ENCODE results near the gene PRSS16.
"Not testable (repeated sequence)": the region's sequence is repeated elsewhere in the genome, so short reads cannot be mapped to it uniquely, and the experiment has no call there.

The PRSS16 gene

DNA sequence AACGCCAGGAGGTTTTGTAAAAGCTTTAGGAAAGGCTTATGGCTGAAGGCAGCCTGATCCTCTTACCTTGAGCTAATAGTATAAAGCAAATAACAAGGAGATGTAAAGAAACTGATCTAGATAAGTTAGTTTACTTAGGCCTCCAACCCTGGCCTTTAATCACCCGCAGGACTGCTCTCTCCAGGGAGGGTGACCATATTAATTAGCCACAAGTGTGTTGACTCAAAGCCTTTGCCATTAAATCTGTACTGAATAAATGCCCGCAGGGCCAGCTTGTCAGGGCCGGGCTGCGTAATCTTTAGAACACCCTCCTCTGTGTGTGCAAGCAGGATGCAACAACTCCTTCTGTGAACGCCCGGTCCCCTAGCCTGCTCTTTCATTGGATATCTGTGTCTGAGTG, 6.1 kb upstream of the PRSS16 start:
- in situ Hi-C loops (cut with MboI; ENCODE audit: low sequenced_read_pairs), result no loop called here

- in situ Hi-C loops (cut with MboI; ENCODE audit: low sequenced_read_pairs), result no loop called here
These were observed 4.8 kb upstream of the PRSS16 start for GRCh38 chr6:27242589-27243265.

GRCh38 chr6:27248783-27249182, 1.3 kb downstream of the PRSS16 start:
- in situ Hi-C loops (cut with MboI; ENCODE audit: low sequenced_read_pairs), result no loop called here

GRCh38 chr6:27250277-27251111, 3.0 kb downstream of the PRSS16 start:
- in situ Hi-C loops (cut with MboI; ENCODE audit: low sequenced_read_pairs), result no loop called here

DNA sequence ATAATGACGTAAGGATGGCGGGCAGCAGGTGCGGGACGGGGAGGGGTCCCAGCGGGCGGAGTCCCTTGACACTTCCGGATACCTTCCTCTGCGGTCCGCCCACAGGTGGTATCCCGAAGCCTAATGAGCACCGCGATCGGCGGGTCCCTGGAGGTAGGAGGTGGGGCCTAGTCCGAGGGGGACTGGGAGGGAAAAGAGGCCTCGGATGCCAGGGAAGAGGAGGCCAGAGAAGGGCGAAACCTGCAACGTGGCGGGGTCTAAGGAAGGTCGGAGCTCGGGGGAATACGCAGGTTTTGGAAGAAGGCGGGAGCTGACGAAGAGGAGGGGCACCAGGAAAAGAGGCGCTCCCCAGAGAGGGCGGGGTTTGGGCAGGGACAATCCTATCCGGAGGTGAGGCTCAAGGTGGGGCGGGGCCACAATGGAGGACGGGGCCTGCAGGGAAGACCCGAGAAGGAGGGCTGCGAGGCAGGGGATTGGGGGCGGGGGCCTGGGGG, 3.7 kb downstream of the PRSS16 start:
- in situ Hi-C loops (cut with MboI; ENCODE audit: low sequenced_read_pairs), result no loop called here

GRCh38 chr6:27251606-27252251, 4.2 kb downstream of the PRSS16 start:
- in situ Hi-C loops (cut with MboI; ENCODE audit: low sequenced_read_pairs), result no loop called here

- in situ Hi-C loops (cut with MboI; ENCODE audit: low sequenced_read_pairs), result no loop called here
These were observed 7.1 kb downstream of the PRSS16 start for GRCh38 chr6:27254566-27254965.

DNA sequence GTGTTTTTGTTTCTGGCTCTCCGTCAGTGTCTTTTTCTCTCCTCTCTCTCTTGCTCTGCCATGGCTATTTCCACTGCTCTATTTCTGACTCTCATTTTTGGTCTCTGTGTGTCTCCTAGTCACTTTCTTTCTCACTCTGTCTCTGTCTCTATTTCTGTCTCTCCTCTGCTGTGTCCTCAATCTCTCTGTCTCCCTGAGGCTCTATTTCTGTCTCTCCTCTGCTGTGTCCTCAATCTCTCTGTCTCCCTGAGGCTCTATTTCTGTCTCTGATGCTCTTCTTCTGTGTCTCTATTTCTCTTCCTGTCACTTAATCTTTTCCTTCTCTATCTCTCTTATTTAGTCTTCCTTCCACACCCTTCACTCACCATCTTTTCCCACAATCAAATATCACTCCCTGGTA, 8.4 kb downstream of the PRSS16 start:
- in situ Hi-C loops (cut with MboI; ENCODE audit: low sequenced_read_pairs), result no loop called here

GRCh38 chr6:27260369-27260768, 12.9 kb downstream of the PRSS16 start:
- in situ Hi-C loops (cut with MboI; ENCODE audit: low sequenced_read_pairs), result no loop called here

DNA sequence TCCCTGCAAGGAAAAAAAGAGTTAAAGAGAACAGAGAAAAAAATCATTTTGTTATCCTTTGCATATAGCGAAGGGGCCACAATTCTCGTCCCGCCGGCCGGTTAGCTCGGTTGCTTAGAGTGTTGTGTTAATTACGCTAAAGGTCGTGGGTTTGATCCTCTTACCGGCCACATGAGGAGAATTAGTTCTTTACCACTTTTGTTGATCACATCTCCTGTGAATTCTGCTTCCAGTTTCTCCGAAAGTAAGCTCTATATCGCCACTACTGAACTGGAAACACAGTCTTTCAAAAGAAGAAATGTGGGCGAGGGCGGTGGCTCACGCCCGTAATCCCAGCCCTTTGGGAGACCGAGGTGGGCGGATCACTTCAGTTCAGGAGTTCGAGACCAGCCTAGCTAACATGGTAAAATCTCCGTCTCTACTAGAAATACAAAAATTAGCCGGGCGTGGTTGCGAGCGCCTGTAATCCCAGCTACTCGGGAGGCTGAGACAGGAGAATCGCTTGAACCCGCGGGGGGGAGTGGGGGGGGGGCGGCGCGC, 13.4 kb downstream of the PRSS16 start:
- in situ Hi-C loops (cut with MboI; ENCODE audit: low sequenced_read_pairs), result no loop called here

- in situ Hi-C loops (cut with MboI; ENCODE audit: low sequenced_read_pairs), result no loop called here
These were observed 16.4 kb downstream of the PRSS16 start for GRCh38 chr6:27263886-27264285.

GRCh38 chr6:27267003-27267402, 19.5 kb downstream of the PRSS16 start:
- in situ Hi-C loops (cut with MboI; ENCODE audit: low sequenced_read_pairs), result not testable (repeated sequence)

GRCh38 chr6:27267857-27268434, 20.4 kb downstream of the PRSS16 start:
- in situ Hi-C loops (cut with MboI; ENCODE audit: low sequenced_read_pairs), result no loop called here

DNA sequence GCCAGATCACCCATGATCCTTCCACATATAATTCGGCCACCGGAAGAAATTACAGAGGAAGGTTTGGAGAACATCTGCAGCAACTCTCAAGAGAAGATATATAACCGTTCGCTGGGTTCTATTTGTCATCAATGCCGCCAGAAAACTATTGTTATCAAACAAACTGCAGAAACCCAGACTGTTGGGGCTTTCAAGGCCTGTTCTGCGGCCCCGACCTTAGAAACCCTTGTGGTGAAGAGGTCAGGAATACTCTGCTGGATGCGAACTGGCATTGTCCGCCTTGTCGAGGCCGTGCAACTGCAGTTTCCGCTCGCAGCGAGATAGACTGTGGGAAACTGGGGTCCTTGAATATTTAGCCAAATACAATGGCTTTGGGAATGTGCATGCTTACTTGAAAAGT, 21.3 kb downstream of the PRSS16 start:
- in situ Hi-C loops (cut with MboI; ENCODE audit: low sequenced_read_pairs), result no loop called here

DNA sequence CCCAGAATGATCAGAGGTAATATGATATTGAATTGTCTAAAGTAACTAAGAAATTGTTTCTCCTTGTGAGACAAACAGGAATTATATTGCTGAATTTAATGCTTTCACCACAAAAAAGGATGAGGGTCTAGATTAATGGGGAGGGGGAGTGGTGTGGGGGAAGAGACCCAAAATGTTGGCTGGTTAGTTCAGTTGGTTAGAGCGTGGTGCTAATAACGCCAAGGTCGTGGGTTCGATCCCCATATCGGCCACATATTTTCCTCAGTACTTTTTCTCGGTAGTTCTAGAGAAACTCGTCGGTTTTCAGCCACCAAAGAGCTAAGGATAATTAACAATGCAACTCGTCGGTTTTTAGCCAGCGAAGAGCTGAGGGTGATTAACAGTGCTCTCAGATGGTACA, 26.3 kb downstream of the PRSS16 start:
- in situ Hi-C loops (cut with MboI; ENCODE audit: low sequenced_read_pairs), result no loop called here

- in situ Hi-C loops (cut with MboI; ENCODE audit: low sequenced_read_pairs), result no loop called here
These were observed 27.8 kb downstream of the PRSS16 start for GRCh38 chr6:27275025-27275956.

- in situ Hi-C loops (cut with MboI; ENCODE audit: low sequenced_read_pairs), result no loop called here
These were observed 32.1 kb downstream of the PRSS16 start for GRCh38 chr6:27279513-27280063.

DNA sequence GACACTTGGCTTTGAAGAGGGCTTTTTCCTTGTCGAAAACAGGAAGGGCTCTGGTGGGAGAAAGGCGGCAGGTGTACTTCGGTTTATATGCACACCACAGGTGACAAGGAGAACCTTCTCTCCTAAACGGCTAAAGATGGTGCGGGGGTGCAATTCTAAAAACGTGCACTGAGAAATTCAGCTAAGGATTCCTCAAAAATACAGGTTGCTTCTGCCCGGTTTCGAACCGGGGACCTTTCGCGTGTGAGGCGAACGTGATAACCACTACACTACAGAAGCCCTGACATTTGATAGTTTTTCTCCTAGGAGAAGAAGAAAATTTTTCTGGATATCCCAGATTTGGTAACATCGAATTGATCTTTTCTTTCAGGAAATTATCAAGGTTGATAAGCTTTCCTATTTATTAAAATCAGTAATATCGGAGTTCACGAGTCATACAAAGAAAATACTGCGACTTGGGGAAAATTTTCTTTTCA, 32.6 kb downstream of the PRSS16 start:
- in situ Hi-C loops (cut with MboI; ENCODE audit: low sequenced_read_pairs), result no loop called here

- in situ Hi-C loops (cut with MboI; ENCODE audit: low sequenced_read_pairs), result no loop called here
These were observed 33.1 kb downstream of the PRSS16 start for GRCh38 chr6:27280540-27281000.

All from HL-60/S4 (cell line).